ENCODE data around the gene KDM4C.
A peak's percentile ranks its signal among the peaks of the same experiment; 100 is the strongest.

KDM4C gene

DNA sequence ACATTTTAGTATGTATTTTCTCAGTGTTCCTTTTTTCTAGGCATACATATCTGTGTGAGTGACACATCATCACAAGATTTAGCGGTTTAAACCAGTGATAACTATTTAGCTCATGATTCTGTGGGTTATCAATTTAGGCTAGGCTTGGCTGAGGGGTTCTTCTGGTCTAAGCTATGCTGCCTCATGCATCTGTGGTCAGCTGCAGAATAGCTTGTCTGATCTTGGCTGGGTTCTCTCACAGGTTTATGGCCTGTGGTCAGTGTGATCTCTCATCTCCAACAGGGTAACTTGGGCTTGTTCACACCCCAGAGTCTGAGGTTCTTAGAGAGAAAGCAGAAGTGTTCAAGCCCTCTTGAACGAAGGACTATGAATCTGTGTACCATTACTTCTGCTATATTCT, 363.3 kb downstream of the KDM4C start:
- peak; percentile 8 for DNase-seq (ENCODE audit: low read depth)
- TF ChIP-seq, protein P1, sequence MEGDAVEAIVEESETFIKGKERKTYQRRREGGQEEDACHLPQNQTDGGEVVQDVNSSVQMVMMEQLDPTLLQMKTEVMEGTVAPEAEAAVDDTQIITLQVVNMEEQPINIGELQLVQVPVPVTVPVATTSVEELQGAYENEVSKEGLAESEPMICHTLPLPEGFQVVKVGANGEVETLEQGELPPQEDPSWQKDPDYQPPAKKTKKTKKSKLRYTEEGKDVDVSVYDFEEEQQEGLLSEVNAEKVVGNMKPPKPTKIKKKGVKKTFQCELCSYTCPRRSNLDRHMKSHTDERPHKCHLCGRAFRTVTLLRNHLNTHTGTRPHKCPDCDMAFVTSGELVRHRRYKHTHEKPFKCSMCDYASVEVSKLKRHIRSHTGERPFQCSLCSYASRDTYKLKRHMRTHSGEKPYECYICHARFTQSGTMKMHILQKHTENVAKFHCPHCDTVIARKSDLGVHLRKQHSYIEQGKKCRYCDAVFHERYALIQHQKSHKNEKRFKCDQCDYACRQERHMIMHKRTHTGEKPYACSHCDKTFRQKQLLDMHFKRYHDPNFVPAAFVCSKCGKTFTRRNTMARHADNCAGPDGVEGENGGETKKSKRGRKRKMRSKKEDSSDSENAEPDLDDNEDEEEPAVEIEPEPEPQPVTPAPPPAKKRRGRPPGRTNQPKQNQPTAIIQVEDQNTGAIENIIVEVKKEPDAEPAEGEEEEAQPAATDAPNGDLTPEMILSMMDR (conservative IDR thresholded peaks at IDR 0.05; ENCODE audit: control insufficient read depth, insufficient read depth, low read depth, low read length), result no peak
- H3K4me3 ChIP-seq (ENCODE audit: control insufficient read depth, low read depth, low read length), result no peak overlapping the region

DNA sequence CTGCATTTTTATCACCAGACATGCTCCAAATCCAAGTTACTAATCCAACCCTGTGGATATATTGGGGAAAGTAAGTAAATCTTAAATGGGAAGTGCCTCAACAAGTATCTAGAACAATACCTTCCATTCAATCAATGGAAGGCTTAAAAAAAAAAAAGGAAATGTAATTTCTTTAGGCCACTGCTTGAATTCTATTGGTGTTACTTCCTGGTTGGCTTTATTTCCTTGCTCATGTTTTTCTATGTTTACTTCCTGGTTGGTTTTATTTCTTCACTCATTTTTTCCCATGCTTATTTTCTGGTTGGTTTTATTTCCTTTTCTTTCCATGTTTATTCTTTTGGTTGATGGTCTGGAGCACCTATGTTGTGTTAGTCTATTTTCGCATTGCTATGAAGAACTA, 363.9 kb downstream of the KDM4C start:
- TF ChIP-seq, protein P1 (conservative IDR thresholded peaks at IDR 0.05; ENCODE audit: control insufficient read depth, insufficient read depth, low read depth, low read length), result no peak
- no peak for DNase-seq (ENCODE audit: low read depth)
- no peak overlapping the region for H3K4me3 ChIP-seq (ENCODE audit: control insufficient read depth, low read depth, low read length)

DNA sequence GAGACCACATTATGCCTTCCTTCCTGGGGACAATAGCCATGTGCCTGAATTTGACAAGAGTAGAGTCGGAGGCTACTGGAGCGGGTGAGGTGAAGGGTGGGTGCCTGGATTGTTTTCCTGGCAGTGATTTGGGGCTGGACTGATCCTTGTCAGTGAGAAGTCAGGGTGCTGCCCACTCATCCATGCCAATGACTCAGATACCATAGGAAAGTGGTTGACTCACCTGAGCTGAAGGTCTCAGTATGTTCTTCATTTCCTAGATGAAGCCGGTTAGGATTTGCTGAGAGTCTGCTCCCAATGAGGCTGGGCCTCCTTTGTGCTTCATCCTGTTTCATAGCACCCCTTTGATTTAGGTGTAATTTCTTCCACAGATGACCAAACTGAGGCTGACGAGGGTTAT, 366.0 kb downstream of the KDM4C start:
- TF ChIP-seq, protein P1 (conservative IDR thresholded peaks at IDR 0.05; ENCODE audit: control insufficient read depth, insufficient read depth, low read depth, low read length), result no peak
- peak; percentile 17 for DNase-seq (ENCODE audit: low read depth)
- H3K4me3 ChIP-seq (ENCODE audit: control insufficient read depth, low read depth, low read length), result no peak overlapping the region

DNA sequence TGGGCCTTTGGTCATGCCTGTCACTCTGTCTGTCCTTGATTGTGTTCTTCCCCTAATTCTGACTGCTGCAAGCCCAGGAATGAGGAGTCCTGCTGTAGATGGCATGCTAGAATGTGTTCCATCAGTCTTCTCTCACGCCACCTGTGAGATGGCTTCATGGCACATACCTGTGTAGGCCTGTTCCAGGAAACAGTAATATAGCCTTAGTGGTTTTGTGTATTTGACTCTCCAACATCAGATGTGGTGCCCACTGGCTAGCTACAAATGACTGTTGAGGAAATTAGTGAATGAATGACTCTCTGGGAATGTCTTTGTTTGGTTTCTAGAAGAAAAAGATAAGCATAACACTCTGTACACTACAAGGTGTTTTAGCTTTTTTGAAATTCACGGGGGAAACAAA, 367.5 kb downstream of the KDM4C start:
- DNase-seq (ENCODE audit: low read depth), result no peak
- no peak overlapping the region for H3K4me3 ChIP-seq (ENCODE audit: control insufficient read depth, low read depth, low read length)
- TF ChIP-seq, protein P1 (conservative IDR thresholded peaks at IDR 0.05; ENCODE audit: control insufficient read depth, insufficient read depth, low read depth, low read length), result no peak

DNA sequence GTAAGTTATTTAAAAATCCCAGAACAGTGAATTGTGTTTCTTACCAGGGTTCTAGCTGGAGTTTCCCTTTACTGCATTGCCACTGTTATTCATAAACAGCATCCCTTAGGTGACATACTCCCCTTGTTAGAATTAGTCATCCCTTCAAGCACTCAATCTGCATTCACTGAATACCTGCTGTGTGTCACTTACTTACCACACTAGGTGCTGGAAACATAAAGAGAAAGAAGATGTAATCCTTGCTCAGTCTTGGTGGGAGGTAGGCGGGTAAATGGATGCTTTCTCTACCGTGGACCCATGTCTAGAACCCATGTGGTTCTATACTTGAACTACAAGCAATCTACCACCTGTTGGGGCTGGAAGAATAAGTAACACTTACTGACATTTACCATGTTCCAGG, 371.6 kb downstream of the KDM4C start:
- no peak overlapping the region for H3K4me3 ChIP-seq (ENCODE audit: control insufficient read depth, low read depth, low read length)
- TF ChIP-seq, protein P1 (conservative IDR thresholded peaks at IDR 0.05; ENCODE audit: control insufficient read depth, insufficient read depth, low read depth, low read length), result no peak
- no peak for DNase-seq (ENCODE audit: low read depth)

DNA sequence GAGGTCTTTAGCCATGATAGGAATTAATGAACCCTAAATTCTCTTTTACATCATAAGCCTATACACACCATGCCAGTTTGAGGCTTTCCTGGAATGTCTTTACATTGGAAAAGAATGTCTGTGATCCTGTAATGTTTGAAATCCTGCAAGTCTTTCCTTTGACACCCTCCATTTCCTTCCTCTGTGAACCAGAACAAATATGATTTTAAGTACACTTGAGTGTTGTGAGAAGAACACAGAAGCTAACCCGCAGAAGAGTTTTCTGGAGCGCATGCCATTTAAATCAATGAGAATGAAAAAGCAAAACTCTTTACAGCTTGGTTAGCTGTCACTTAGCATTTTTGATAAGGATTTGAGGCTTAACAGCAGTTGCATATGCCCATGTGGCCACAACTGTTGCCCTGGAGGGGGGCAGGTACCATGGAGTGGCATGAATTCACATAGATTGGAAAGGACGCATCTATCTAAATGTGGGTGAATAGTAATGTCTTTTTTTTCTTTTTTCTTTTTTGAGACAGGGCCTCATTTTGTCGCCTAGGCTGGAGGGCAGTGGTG, 372.6 kb downstream of the KDM4C start:
- H3K4me3 ChIP-seq (ENCODE audit: control insufficient read depth, low read depth, low read length), result no peak overlapping the region
- TF ChIP-seq, protein P1 (conservative IDR thresholded peaks at IDR 0.05; ENCODE audit: control insufficient read depth, insufficient read depth, low read depth, low read length), result no peak
- no peak for DNase-seq (ENCODE audit: low read depth)

DNA sequence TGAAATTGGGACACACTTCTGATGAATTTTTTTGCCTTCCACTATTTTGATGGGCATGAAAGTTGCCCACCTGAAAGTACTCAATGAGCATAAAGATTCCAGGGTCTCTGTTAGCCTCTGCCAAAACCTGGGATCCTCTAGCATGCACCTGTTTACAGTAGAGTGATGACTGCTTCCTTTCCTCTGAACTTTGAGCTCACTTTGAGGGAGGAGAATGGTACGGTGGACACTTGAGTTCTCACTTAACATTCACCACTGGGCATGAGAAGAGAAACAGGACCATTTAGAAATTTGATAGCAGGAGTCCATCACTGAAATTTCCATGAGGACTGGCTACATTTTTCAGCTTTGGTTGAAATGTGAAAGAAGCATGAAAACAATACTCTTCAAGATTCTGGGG, 374.8 kb downstream of the KDM4C start:
- DNase-seq (ENCODE audit: low read depth), result no peak
- TF ChIP-seq, protein P1 (conservative IDR thresholded peaks at IDR 0.05; ENCODE audit: control insufficient read depth, insufficient read depth, low read depth, low read length), result no peak
- H3K4me3 ChIP-seq (ENCODE audit: control insufficient read depth, low read depth, low read length), result no peak overlapping the region

All from fibroblast of mammary gland (primary cell).